ENCODE measurements around the gene TRNT1. TPM values are rescaled to one million over a fixed set of nuclear protein-coding genes. Genes with fewer than 3 reads are reported as not detected.

The TRNT1 gene
- total RNA-seq = 12.9 and 31.0 TPM in 2 replicates

GRCh38 chr3:3126477-3127431, at the start of gene TRNT1:
TRNT1 (plus strand) TSS chr3:3126940; CDS start chr3:3129041, 2,101 bp downstream.
- peak; percentile 96 to 98 for DNase-seq (ENCODE audit: low read depth in 2 of 2)

GRCh38 chr3:3080309-3080708, 46.4 kb upstream of the TRNT1 start:
- no peak for DNase-seq (ENCODE audit: low read depth in 2 of 2)

- DNase-seq (ENCODE audit: low read depth in 2 of 2) = no peak
These were observed 45.1 kb upstream of the TRNT1 start for GRCh38 chr3:3081381-3082233.

GRCh38 chr3:3082234-3082924, 44.4 kb upstream of the TRNT1 start:
- DNase-seq (ENCODE audit: low read depth in 2 of 2) = no peak

GRCh38 chr3:3084890-3085289, 41.9 kb upstream of the TRNT1 start:
- DNase-seq (ENCODE audit: low read depth in 2 of 2) = no peak

GRCh38 chr3:3085782-3086181, 41.0 kb upstream of the TRNT1 start:
- no peak for DNase-seq (ENCODE audit: low read depth in 2 of 2)

GRCh38 chr3:3086239-3086638, 40.5 kb upstream of the TRNT1 start:
- no peak for DNase-seq (ENCODE audit: low read depth in 2 of 2)

GRCh38 chr3:3087279-3087678, 39.5 kb upstream of the TRNT1 start:
- DNase-seq (ENCODE audit: low read depth in 2 of 2) = no peak

GRCh38 chr3:3087716-3088465, 38.8 kb upstream of the TRNT1 start:
- DNase-seq (ENCODE audit: low read depth in 2 of 2) = no peak

- DNase-seq (ENCODE audit: low read depth in 2 of 2) = no peak
These were observed 37.7 kb upstream of the TRNT1 start for GRCh38 chr3:3089017-3089416.

GRCh38 chr3:3097958-3098357, 28.8 kb upstream of the TRNT1 start:
- DNase-seq (ENCODE audit: low read depth in 2 of 2) = no peak

- DNase-seq (ENCODE audit: low read depth in 2 of 2) = no peak
These were observed 24.9 kb upstream of the TRNT1 start for GRCh38 chr3:3101660-3102458.

- DNase-seq (ENCODE audit: low read depth in 2 of 2) = no peak
These were observed 24.0 kb upstream of the TRNT1 start for GRCh38 chr3:3102751-3103150.

- DNase-seq (ENCODE audit: low read depth in 2 of 2) = no peak
These were observed 21.5 kb upstream of the TRNT1 start for GRCh38 chr3:3105246-3105645.

- no peak for DNase-seq (ENCODE audit: low read depth in 2 of 2)
These were observed 20.9 kb upstream of the TRNT1 start for GRCh38 chr3:3105815-3106214.

- DNase-seq (ENCODE audit: low read depth in 2 of 2) = no peak
These were observed 19.6 kb upstream of the TRNT1 start for GRCh38 chr3:3107181-3107580.

- no peak for DNase-seq (ENCODE audit: low read depth in 2 of 2)
These were observed 18.9 kb upstream of the TRNT1 start for GRCh38 chr3:3107858-3108257.

GRCh38 chr3:3109407-3110298, 17.1 kb upstream of the TRNT1 start:
- no peak for DNase-seq (ENCODE audit: low read depth in 2 of 2)

GRCh38 chr3:3110299-3110630, 16.5 kb upstream of the TRNT1 start, which contains the start of gene IL5RA:
IL5RA (minus strand) TSS chr3:3110374; CDS start chr3:3104984, 5,390 bp downstream.
- DNase-seq (ENCODE audit: low read depth in 2 of 2) = peak; percentile 12 to 15
